ENCODE results near the gene SIRPD.

DNA sequence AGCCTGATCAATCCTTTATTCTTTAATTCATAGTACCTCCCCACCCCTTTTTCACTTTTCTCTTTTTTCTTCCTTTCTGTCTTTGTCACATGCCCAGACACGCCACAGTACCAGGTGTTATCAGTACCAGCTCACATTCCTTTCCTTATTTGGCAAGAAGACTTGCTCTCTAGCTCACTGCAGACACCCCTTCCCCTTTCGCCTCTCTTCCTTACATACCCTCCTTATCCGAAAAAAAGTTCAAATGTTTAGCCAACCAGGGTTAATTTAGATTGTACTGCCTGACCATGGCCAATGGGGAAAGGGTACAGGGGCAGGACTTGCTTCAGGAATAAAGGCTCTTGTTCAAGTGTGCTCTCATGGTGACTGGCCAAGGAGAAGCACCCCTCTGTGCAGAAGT is 57.0 kb downstream of the SIRPD start:
- TF ChIP-seq POLR2AphosphoS5 (IDR thresholded peaks at IDR 0.05; ENCODE audit: borderline replicate concordance, low read depth, low read length) (no peak), EZH2 (IDR thresholded peaks at IDR 0.05) (no peak)
